Keratinocyte (primary cell): ENCODE data around the gene ARHGAP22. TPM values are rescaled to one million over a fixed set of nuclear protein-coding genes. Genes with fewer than 3 reads are reported as not detected.

ENCODE experiments used
- DNase-seq: peaks from one replicate; pipeline ENCODE4 v3.0.0-alpha.2; 2011; ENCODE audit warnings: low read depth, missing footprints, low spot score
- FAIRE-seq: peaks from 2 replicates; lab custom pipeline; 2011; peaks lifted over from hg19 to GRCh38; lab: Jason Lieb, UNC
- H2AFZ ChIP-seq: 2 replicates; pipeline ENCODE4 v1.6.0; 2012; ENCODE audit warnings: low read length, control low read depth, inconsistent platforms; ENCODE audit not compliant: control insufficient read depth
- H3K27ac ChIP-seq: 2 replicates; pipeline ENCODE4 v1.5.1; 2011; ENCODE audit warnings: low read length; ENCODE audit not compliant: control insufficient read depth, insufficient read depth
- H3K27me3 ChIP-seq: 3 replicates; pipeline ENCODE4 v1.6.0; 2011; ENCODE audit warnings: low read length; ENCODE audit not compliant: control insufficient read depth, insufficient read depth; ENCODE audit errors: extremely low read depth
- H3K36me3 ChIP-seq, 2 experiments: 2 replicates in 1 of 2; 3 replicates in 1 of 2; pipeline ENCODE4 v1.5.1; 2011; ENCODE audit warnings: low read length in 2 of 2, mild to moderate bottlenecking in 1 of 2; ENCODE audit not compliant: control insufficient read depth in 2 of 2, insufficient read depth in 2 of 2; ENCODE audit errors: extremely low read depth in 1 of 2
- H3K4me1 ChIP-seq: 3 replicates; pipeline ENCODE4 v1.5.1; 2011; ENCODE audit warnings: low read length; ENCODE audit not compliant: control insufficient read depth, insufficient read depth; ENCODE audit errors: extremely low read depth
- H3K4me2 ChIP-seq: 3 replicates; pipeline ENCODE4 v1.6.0; 2011; ENCODE audit warnings: low read depth, low read length; ENCODE audit not compliant: control insufficient read depth, insufficient read depth; ENCODE audit errors: extremely low read depth
- H3K4me3 ChIP-seq, 3 experiments: fragments of 200-600 bp in 1 of 3; sonication (generic) in 1 of 3; 2 replicates in 2 of 3; 3 replicates in 1 of 3; pipeline ENCODE4 v1.5.1; 2011 to 2016; ENCODE audit warnings: low read length in 3 of 3, mild to moderate bottlenecking in 3 of 3, control low read depth in 2 of 3, inconsistent platforms in 1 of 3, low read depth in 1 of 3, mixed read lengths in 1 of 3, mixed run types in 1 of 3, moderate library complexity in 1 of 3; ENCODE audit not compliant: control insufficient read depth in 2 of 3, insufficient read depth in 2 of 3; ENCODE audit errors: extremely low read depth in 1 of 3
- H3K79me2 ChIP-seq: 2 replicates; pipeline ENCODE4 v1.6.0; 2012; ENCODE audit warnings: low read length; ENCODE audit not compliant: control insufficient read depth, insufficient read depth
- H3K9ac ChIP-seq: 3 replicates; pipeline ENCODE4 v1.6.0; 2011; ENCODE audit warnings: low read length; ENCODE audit not compliant: control insufficient read depth, insufficient read depth; ENCODE audit errors: extremely low read depth
- H3K9me1 ChIP-seq: 3 replicates; pipeline ENCODE4 v1.6.0; 2011; ENCODE audit warnings: low read length; ENCODE audit not compliant: control insufficient read depth, insufficient read depth; ENCODE audit errors: extremely low read depth
- H3K9me3 ChIP-seq: 2 replicates; pipeline ENCODE4 v1.5.1; 2012; ENCODE audit warnings: low read depth, low read length; ENCODE audit not compliant: control insufficient read depth
- H4K20me1 ChIP-seq: 3 replicates; pipeline ENCODE4 v1.6.0; 2011; ENCODE audit warnings: low read length; ENCODE audit not compliant: control insufficient read depth, insufficient read depth; ENCODE audit errors: extremely low read depth
- EZH2 ChIP-seq: IDR thresholded peaks from one replicate; pipeline ENCODE4 v1.6.1; 2012; ENCODE audit warnings: inconsistent platforms, mild to moderate bottlenecking, low read length, moderate library complexity
- dilution Hi-C: fragments of 300-500 bp; cut with MboI; formaldehyde crosslinking; loops from one replicate; pipeline ENCODE4 v1.7.0; 2020; ENCODE audit warnings: low sequenced_read_pairs; ENCODE audit not compliant: extremely low pct_ligation_motif_present
- polyA plus RNA-seq, 5 experiments: library from polyadenylated mRNA; depleted of rRNA in 3 of 5; stranded (reverse) in 3 of 5; stranded (forward) in 1 of 5; unstranded in 1 of 5; fragments of >200 nt; gene quantifications; 1 replicate in 1 of 5; 2 replicates in 3 of 5; 3 replicates in 1 of 5; pipeline versions ENCODE4 v1.2.1 to v1.2.3, GENCODE V29; 2011 to 2012; ENCODE audit warnings: missing spikeins in 2 of 5, low read depth in 1 of 5, low replicate concordance in 1 of 5
- TF ChIP-seq, protein P1 (sequence below), 3 experiments: IDR thresholded peaks in 1 of 3; conservative IDR thresholded peaks in 1 of 3; optimal IDR thresholded peaks in 1 of 3; 2 replicates in 2 of 3; 3 replicates in 1 of 3; pipeline versions ENCODE3 to v1.5.1; 2011; ENCODE audit warnings: low read length in 3 of 3, mild to moderate bottlenecking in 3 of 3, moderate library complexity in 2 of 3, control low read depth in 1 of 3, inconsistent platforms in 1 of 3; ENCODE audit not compliant: insufficient read depth in 2 of 3; ENCODE audit errors: extremely low read depth in 1 of 3

Gene ARHGAP22
- polyA plus RNA-seq, 1 donor (not counting 4 experiments of a cell fraction or from before 2014, with no cell fraction given), result 4.9 TPM

DNA sequence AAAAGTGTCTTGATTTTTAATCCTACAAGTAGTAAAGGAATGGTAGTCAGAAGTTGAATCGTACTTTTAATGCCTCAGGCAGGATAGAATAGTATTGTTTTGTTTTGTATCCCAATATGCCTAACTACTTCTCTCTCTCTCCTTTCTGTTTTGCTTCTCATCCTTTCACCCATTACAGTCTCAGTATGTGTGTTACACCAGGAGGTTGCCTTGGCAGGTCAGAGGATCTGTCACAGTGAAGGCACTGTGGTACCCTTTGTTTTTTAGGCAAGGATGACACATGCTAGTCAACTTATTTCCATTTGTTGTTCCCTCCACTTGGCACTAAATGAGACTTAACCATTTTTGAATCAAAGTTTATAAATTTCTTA, 204.0 kb downstream of the ARHGAP22 start:
- H2AFZ ChIP-seq, result no peak overlapping the region
- H3K4me2 ChIP-seq, result peak overlapping the region; percentile 42
- no peaks in the 10 kb centered on the region for H3K27me3 ChIP-seq
- no peak overlapping the region for H3K4me3 ChIP-seq
- no peak for TF ChIP-seq EZH2
- TF ChIP-seq, protein P1, sequence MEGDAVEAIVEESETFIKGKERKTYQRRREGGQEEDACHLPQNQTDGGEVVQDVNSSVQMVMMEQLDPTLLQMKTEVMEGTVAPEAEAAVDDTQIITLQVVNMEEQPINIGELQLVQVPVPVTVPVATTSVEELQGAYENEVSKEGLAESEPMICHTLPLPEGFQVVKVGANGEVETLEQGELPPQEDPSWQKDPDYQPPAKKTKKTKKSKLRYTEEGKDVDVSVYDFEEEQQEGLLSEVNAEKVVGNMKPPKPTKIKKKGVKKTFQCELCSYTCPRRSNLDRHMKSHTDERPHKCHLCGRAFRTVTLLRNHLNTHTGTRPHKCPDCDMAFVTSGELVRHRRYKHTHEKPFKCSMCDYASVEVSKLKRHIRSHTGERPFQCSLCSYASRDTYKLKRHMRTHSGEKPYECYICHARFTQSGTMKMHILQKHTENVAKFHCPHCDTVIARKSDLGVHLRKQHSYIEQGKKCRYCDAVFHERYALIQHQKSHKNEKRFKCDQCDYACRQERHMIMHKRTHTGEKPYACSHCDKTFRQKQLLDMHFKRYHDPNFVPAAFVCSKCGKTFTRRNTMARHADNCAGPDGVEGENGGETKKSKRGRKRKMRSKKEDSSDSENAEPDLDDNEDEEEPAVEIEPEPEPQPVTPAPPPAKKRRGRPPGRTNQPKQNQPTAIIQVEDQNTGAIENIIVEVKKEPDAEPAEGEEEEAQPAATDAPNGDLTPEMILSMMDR (optimal IDR thresholded peaks at IDR 0.05 in 1 of 3, IDR thresholded peaks at IDR 0.05 in 1 of 3, conservative IDR thresholded peaks at IDR 0.05 in 1 of 3; ENCODE audit: extremely low read depth in 1 of 3, insufficient read depth in 2 of 3, low read length in 3 of 3), result no peak
- dilution Hi-C loops, result no loop called here
- H3K36me3 ChIP-seq, result no peaks in the 10 kb centered on the region
- H3K9me1 ChIP-seq, result no peaks in the 10 kb centered on the region
- FAIRE-seq (peak; percentile 17), DNase-seq (no peak)
- no peaks in the 10 kb centered on the region for H3K79me2 ChIP-seq
- H3K9ac ChIP-seq, result no peak overlapping the region
- no peaks in the 10 kb centered on the region for H3K9me3 ChIP-seq
- H3K4me1 ChIP-seq, result peaks cover 21% of the 10 kb centered on the region
- H3K27ac ChIP-seq, result no peak overlapping the region
- H4K20me1 ChIP-seq, result no peaks in the 10 kb centered on the region

DNA sequence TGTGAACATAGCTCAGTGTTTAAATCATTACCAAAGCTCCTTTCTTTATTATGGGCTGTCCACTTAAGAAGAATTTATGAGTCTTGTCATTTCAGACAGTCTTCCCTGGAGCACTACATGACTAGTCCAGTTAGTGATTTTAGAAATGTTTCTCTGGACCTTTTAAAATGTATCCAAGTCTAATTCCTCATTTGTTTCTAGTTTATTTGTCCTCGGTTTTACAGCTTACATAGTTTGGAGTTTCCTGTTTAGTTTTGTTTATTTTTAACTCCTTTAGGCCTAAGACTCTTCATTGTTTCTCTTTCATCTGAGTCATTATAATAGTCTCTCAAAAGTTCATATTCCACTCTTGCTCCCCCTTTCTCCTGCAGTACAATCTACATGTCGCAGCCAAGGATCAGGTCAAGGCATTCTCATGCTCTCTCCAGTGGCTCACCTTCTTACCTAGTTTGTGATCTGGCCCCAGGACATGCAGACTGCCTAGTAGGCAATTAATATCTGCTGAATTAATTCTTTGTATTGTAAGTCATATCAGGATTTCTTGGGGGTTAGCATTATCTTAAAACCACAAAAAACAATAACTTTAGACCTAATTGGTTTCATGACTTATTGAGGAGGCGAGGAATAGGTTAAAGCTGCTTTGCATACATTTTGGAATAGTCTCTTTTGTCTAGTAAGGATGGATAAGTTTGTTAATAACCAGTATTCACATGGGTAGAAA, 204.6 kb downstream of the ARHGAP22 start:
- Histone ChIP-seq H3K9me1 (no peaks in the 10 kb centered on the region), H3K4me3 (no peak overlapping the region), H3K79me2 (no peaks in the 10 kb centered on the region), H3K4me2 (peak overlapping the region; percentile 42), H3K9me3 (no peaks in the 10 kb centered on the region), H3K36me3 (no peaks in the 10 kb centered on the region), H3K4me1 (peaks cover 21% of the 10 kb centered on the region), H3K27me3 (no peaks in the 10 kb centered on the region), H3K27ac (no peak overlapping the region), H3K9ac (no peak overlapping the region), H2AFZ (no peak overlapping the region), H4K20me1 (no peaks in the 10 kb centered on the region)
- dilution Hi-C loops, result no loop called here
- FAIRE-seq (peak; percentile 62), DNase-seq (no peak)
- no peak for TF ChIP-seq EZH2
- TF ChIP-seq, protein P1 (optimal IDR thresholded peaks at IDR 0.05 in 1 of 3, IDR thresholded peaks at IDR 0.05 in 1 of 3, conservative IDR thresholded peaks at IDR 0.05 in 1 of 3; ENCODE audit: extremely low read depth in 1 of 3, insufficient read depth in 2 of 3, low read length in 3 of 3), result no peak
